Right lobe of liver (tissue), 6 donors: Measurements from ENCODE around the gene CRTAC1. TPM values are rescaled to one million over a fixed set of nuclear protein-coding genes. Genes with fewer than 3 reads are reported as not detected.

Experiments
- ATAC-seq, 4 donors: fragments of 200-7000 bp; cut with Tn5 transposase; one replicate each; pipeline ENCODE4 v1.9.1; 2020; ENCODE audit warnings: mild to moderate bottlenecking in 4 of 4, moderate library complexity in 4 of 4
- DNase-seq, 3 donors: peaks; one replicate each; pipeline ENCODE4 v3.0.0-alpha.2; 2020
- H3K27ac ChIP-seq, 3 donors: fragments of 200-600 bp; one replicate each; pipeline ENCODE4 v1.8.0; 2022
- H3K27me3 ChIP-seq, 2 donors: fragments of 200-600 bp; one replicate each; pipeline ENCODE4 v1.8.0; 2022
- H3K36me3 ChIP-seq, 4 donors: fragments of 200-600 bp; sonication (generic) in 1 of 4; one replicate each; pipeline versions ENCODE4 v1.5.1 to v1.8.0; 2017 to 2022; ENCODE audit warnings: control low read depth in 1 of 4
- H3K4me1 ChIP-seq, 4 donors: fragments of 200-600 bp; sonication (generic) in 1 of 4; one replicate each; pipeline versions ENCODE4 v1.5.1 to v1.8.0; 2017 to 2022; ENCODE audit warnings: control low read depth in 1 of 4
- H3K4me3 ChIP-seq, 3 donors: fragments of 200-600 bp; one replicate each; pipeline ENCODE4 v1.8.0; 2022
- H3K9me3 ChIP-seq, 4 donors: fragments of 200-600 bp; sonication (generic) in 1 of 4; one replicate each; pipeline versions ENCODE4 v1.5.1 to v1.8.0; 2017 to 2022; ENCODE audit warnings: control low read depth in 1 of 4
- POLR2A ChIP-seq: fragments of 450-650 bp; IDR thresholded peaks from one replicate; pipeline ENCODE4 v1.6.1; 2017; ENCODE audit warnings: antibody characterized with exemption, mild to moderate bottlenecking
- WGBS: methylation state at CpG from one replicate; pipeline ENCODE4 v1.1.6; 2018; ENCODE audit warnings: low coverage, low lambda C conversion rate; ENCODE audit not compliant: insufficient coverage; ENCODE audit errors: missing lambda C conversion rate; 5-methylcytosine and 5-hydroxymethylcytosine counted together
- intact Hi-C, 2 donors: fragments of 100-400 bp; cut with DNase I; formaldehyde crosslinking; loops; one replicate each; pipeline versions ENCODE4 v1.11.2 to v1.14.1; 2022
- total RNA-seq, 6 experiments: library from RNA; depleted of rRNA in 2 of 6; stranded (reverse); fragments of >200 nt in 2 of 6; fragmentation: NEBNext Ultra II Directional in 3 of 6; extraction: Animal tissue kit (Norgen Biotek cat#: 25700) in 3 of 6; gene quantifications; one replicate each; pipeline versions ENCODE4 v1.1.0 to v1.2.4, GENCODE V29; 2016 to 2023
- TF ChIP-seq, protein P1 (sequence below), 4 donors: fragments of 200-600 bp in 3 of 4; fragments of 450-650 bp in 1 of 4; IDR thresholded peaks; one replicate each; pipeline versions ENCODE4 v1.5.1 to v1.8.0; 2016 to 2022; ENCODE audit warnings: antibody characterized with exemption in 4 of 4, mild to moderate bottlenecking in 2 of 4
- donor health status: DM: no; HTN: yes; CAD: no.
- donor health status: DM: no; HTN: no; CAD: no.
- donor health status: DM: no; HTN: no; CAD: no.
- donor health status: DM: no; HTN: yes; CAD: no.
- donor health status: DM: no; HTN: yes; CAD: no.

Gene CRTAC1
- total RNA-seq, 6 experiments from 2014 or later: 0.20 TPM; not detected in 5

DNA sequence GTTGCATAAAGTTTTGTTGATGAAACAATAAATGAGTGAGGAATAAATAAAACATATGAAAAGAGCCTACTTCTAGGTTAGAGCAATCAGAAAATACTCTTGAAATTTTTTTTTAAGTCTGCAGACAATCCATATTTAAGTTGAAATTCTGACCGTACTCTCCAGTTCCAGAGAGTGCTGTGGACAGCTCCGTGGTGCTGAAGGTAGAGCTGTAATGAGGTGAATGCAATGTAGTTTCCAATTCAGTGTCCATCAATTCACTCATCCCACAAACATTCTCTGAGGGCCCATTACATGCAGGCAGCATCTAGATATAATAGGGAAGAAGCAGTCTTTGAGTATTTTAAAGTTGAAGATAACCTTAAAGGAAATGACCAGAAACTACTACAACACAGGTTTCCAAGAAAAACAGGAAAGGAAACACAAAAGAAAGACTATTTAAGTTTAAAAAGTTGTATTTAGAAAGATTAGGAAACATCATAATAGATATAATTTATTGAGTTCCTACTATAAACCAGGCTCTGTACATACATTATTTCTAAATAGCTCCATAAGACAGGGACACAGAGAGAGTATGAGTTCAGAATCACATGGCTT lies 44.0 kb upstream of the CRTAC1 start:
- no peaks in the 10 kb centered on the region for H3K4me1 ChIP-seq
- H3K27me3 ChIP-seq: no peaks in the 10 kb centered on the region
- intact Hi-C loops: no loop called here
- DNase-seq (no peak), ATAC-seq (no peak)
- H3K9me3 ChIP-seq: no peaks in the 10 kb centered on the region
- TF ChIP-seq, protein P1, sequence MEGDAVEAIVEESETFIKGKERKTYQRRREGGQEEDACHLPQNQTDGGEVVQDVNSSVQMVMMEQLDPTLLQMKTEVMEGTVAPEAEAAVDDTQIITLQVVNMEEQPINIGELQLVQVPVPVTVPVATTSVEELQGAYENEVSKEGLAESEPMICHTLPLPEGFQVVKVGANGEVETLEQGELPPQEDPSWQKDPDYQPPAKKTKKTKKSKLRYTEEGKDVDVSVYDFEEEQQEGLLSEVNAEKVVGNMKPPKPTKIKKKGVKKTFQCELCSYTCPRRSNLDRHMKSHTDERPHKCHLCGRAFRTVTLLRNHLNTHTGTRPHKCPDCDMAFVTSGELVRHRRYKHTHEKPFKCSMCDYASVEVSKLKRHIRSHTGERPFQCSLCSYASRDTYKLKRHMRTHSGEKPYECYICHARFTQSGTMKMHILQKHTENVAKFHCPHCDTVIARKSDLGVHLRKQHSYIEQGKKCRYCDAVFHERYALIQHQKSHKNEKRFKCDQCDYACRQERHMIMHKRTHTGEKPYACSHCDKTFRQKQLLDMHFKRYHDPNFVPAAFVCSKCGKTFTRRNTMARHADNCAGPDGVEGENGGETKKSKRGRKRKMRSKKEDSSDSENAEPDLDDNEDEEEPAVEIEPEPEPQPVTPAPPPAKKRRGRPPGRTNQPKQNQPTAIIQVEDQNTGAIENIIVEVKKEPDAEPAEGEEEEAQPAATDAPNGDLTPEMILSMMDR (IDR thresholded peaks at IDR 0.05): no peak
- no peak for TF ChIP-seq POLR2A
- H3K4me3 ChIP-seq: no peak overlapping the region
- no peaks in the 10 kb centered on the region for H3K36me3 ChIP-seq
- no peak overlapping the region for H3K27ac ChIP-seq
- WGBS: 14% methylated on average over 2 of the region's 2 CpGs

DNA sequence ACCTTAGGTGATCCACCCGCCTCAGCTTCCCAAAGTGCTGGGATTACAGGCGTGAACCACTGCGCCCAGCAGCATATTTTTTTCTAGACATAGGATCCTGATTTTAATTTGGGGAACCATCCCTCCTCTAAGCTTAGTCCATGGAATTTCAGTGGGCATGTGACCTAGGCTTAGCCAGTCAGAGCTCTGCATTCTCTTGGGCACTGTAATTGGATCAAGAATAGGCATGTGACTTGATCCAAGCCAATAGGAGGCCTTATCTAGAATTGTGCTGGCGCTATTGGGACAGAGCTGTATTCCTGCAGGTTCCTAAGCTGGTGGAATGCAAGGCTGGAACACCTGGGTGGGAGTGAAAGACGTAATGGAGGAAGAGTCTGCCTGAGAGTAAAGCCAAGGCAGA lies 36.7 kb upstream of the CRTAC1 start:
- Histone ChIP-seq H3K27me3 (no peaks in the 10 kb centered on the region), H3K4me1 (no peaks in the 10 kb centered on the region), H3K36me3 (no peaks in the 10 kb centered on the region), H3K27ac (no peak overlapping the region), H3K4me3 (no peak overlapping the region), H3K9me3 (no peaks in the 10 kb centered on the region)
- intact Hi-C loops: no loop called here
- ATAC-seq (no peak), DNase-seq (no peak)
- WGBS: 39% methylated on average over 4 of the region's 5 CpGs
- TF ChIP-seq, protein P1 (IDR thresholded peaks at IDR 0.05): no peak
- no peak for TF ChIP-seq POLR2A

DNA sequence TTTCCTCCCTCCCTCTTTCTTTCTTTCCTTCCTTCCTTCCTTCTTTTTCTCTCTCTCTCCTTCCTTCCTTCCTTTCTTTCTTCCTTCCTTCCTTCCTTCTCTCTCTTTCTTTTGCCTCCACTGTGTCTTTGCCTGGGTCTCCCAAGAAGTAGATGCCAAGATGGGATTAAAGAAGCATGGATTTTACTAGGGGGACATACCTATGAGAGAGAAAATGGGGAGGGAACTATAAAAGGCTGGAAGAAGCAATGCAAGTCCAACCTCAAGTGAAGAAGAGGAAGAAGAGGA lies 33.3 kb upstream of the CRTAC1 start:
- DNase-seq (no peak), ATAC-seq (no peak)
- no peak overlapping the region for H3K27ac ChIP-seq
- intact Hi-C loops: no loop called here
- no peaks in the 10 kb centered on the region for H3K36me3 ChIP-seq
- TF ChIP-seq, protein P1 (IDR thresholded peaks at IDR 0.05): no peak
- H3K4me3 ChIP-seq: no peak overlapping the region
- H3K9me3 ChIP-seq: no peaks in the 10 kb centered on the region
- H3K4me1 ChIP-seq: no peaks in the 10 kb centered on the region
- no peaks in the 10 kb centered on the region for H3K27me3 ChIP-seq

DNA sequence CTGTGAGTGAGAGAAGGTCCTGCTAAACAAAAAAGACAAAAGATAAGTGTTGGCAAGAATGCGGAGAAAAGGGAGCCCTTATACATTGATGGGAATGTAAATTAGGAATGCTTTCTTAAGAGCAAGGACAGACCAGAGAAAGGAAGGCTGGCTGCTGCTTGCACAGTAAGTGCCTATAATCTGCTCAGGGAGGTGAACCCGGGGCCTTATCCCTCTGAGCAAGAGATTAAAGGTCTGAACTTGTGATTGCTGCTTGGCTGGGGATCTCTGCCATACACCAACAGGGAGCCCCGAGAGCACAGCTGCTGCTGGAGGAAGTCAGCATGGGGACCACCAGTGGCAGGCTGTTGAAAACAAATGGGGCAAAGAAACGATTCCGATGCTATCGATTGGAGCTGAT lies 32.0 kb upstream of the CRTAC1 start:
- no peak for ATAC-seq
- H3K27me3 ChIP-seq: no peaks in the 10 kb centered on the region
- WGBS: 62% methylated on average over 6 of the region's 6 CpGs

More for the DNA sequence above, 32.0 kb upstream of the CRTAC1 start:
- H3K36me3 ChIP-seq: no peaks in the 10 kb centered on the region
- no peak overlapping the region for H3K4me3 ChIP-seq
- H3K27ac ChIP-seq: no peak overlapping the region
- peaks cover 0 to 4% (median 0%) of the 10 kb centered on the region in 4 donors for H3K4me1 ChIP-seq
- DNase-seq: no peak
- no peaks in the 10 kb centered on the region for H3K9me3 ChIP-seq
- intact Hi-C loops: no loop called here
- TF ChIP-seq POLR2A: no peak
- TF ChIP-seq, protein P1 (IDR thresholded peaks at IDR 0.05): no peak
